Measurements from ENCODE around the gene ABLIM2.

DNA sequence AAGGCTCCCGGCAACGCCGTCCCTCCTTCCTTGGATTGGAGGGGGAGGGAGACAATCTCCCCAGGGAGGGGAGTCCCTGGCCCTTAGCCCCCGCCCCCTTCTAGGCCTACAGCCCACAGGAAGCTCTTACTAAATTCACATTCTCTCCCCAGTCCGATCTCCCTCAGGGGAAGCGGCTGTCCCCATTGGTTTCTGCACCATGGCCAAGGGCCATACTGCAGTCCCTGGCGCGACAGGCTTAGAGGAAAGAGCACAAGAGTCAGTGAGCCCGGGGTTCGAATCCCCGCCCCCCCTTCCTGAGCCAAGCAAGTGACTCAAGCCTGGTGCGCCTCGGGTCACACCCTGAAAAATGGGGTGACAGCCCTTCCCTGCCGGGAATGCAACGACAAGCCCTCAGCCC lies 1.1 kb downstream of the ABLIM2 start:
- TF ChIP-seq POLR2A (IDR thresholded peaks at IDR 0.05; ENCODE audit: low read length) (no peak), NPAS2 (CRISPR knock-in tag; IDR thresholded peaks at IDR 0.05; ENCODE audit: borderline replicate concordance) (no peak), ZFP36 (IDR thresholded peaks at IDR 0.05; ENCODE audit: borderline replicate concordance, partially characterized antibody) (no peak), POLR2AphosphoS2 (conservative IDR thresholded peaks at IDR 0.05; ENCODE audit: low read length) (no peak), CHD2 (IDR thresholded peaks at IDR 0.05; ENCODE audit: low read length, partially characterized antibody) (no peak), SREBF2 (IDR thresholded peaks at IDR 0.05) (no peak), ZSCAN20 (CRISPR knock-in tag; IDR thresholded peaks at IDR 0.05) (no peak), SMC3 (IDR thresholded peaks at IDR 0.05) (no peak), MYC (IDR thresholded peaks at IDR 0.05; ENCODE audit: borderline replicate concordance, low read length) (no peak)
- TF ChIP-seq, protein P1, sequence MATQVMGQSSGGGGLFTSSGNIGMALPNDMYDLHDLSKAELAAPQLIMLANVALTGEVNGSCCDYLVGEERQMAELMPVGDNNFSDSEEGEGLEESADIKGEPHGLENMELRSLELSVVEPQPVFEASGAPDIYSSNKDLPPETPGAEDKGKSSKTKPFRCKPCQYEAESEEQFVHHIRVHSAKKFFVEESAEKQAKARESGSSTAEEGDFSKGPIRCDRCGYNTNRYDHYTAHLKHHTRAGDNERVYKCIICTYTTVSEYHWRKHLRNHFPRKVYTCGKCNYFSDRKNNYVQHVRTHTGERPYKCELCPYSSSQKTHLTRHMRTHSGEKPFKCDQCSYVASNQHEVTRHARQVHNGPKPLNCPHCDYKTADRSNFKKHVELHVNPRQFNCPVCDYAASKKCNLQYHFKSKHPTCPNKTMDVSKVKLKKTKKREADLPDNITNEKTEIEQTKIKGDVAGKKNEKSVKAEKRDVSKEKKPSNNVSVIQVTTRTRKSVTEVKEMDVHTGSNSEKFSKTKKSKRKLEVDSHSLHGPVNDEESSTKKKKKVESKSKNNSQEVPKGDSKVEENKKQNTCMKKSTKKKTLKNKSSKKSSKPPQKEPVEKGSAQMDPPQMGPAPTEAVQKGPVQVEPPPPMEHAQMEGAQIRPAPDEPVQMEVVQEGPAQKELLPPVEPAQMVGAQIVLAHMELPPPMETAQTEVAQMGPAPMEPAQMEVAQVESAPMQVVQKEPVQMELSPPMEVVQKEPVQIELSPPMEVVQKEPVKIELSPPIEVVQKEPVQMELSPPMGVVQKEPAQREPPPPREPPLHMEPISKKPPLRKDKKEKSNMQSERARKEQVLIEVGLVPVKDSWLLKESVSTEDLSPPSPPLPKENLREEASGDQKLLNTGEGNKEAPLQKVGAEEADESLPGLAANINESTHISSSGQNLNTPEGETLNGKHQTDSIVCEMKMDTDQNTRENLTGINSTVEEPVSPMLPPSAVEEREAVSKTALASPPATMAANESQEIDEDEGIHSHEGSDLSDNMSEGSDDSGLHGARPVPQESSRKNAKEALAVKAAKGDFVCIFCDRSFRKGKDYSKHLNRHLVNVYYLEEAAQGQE (IDR thresholded peaks at IDR 0.05) = no peak
- TF ChIP-seq, protein P2, sequence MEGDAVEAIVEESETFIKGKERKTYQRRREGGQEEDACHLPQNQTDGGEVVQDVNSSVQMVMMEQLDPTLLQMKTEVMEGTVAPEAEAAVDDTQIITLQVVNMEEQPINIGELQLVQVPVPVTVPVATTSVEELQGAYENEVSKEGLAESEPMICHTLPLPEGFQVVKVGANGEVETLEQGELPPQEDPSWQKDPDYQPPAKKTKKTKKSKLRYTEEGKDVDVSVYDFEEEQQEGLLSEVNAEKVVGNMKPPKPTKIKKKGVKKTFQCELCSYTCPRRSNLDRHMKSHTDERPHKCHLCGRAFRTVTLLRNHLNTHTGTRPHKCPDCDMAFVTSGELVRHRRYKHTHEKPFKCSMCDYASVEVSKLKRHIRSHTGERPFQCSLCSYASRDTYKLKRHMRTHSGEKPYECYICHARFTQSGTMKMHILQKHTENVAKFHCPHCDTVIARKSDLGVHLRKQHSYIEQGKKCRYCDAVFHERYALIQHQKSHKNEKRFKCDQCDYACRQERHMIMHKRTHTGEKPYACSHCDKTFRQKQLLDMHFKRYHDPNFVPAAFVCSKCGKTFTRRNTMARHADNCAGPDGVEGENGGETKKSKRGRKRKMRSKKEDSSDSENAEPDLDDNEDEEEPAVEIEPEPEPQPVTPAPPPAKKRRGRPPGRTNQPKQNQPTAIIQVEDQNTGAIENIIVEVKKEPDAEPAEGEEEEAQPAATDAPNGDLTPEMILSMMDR (IDR thresholded peaks at IDR 0.05) = no peak
